SK-N-MC (cell line): ENCODE measurements around the gene OR8S1.
"Not testable (repeated sequence)": the region's sequence is repeated elsewhere in the genome, so short reads cannot be mapped to it uniquely, and the experiment has no call there.

Source experiments
- DNase-seq: peaks from one replicate; pipeline ENCODE4 v3.0.0-alpha.2; 2011; ENCODE audit warnings: low read depth, low spot score
- H3K27ac ChIP-seq: fragments of 200-600 bp; sonication (generic); 2 replicates; pipeline ENCODE4 v1.5.1; 2016; ENCODE audit warnings: mixed run types
- H3K36me3 ChIP-seq: fragments of 200-600 bp; sonication (generic); 2 replicates; pipeline ENCODE4 v1.6.1; 2017; ENCODE audit warnings: antibody characterized with exemption, low read length, mixed read lengths; ENCODE audit not compliant: insufficient read depth
- H3K4me3 ChIP-seq: fragments of 200-600 bp; sonication (generic); 2 replicates; pipeline ENCODE4 v1.5.1; 2016
- H3K9ac ChIP-seq: fragments of 200-600 bp; sonication (generic); 2 replicates; pipeline ENCODE4 v1.8.0; 2017; ENCODE audit warnings: mixed run types, mixed read lengths; ENCODE audit not compliant: insufficient read length
- H3K9me3 ChIP-seq: fragments of 200-600 bp; sonication (generic); 2 replicates; pipeline ENCODE4 v1.6.1; 2017; ENCODE audit warnings: low read depth, mild to moderate bottlenecking, antibody characterized with exemption, low read length, moderate library complexity, mixed read lengths
- EZH2 ChIP-seq: fragments of 200-600 bp; sonication (generic); IDR thresholded peaks from one replicate; pipeline ENCODE4 v1.6.1; 2017; ENCODE audit warnings: antibody characterized with exemption
- FOXP2 ChIP-seq: optimal IDR thresholded peaks from 2 replicates; pipeline ENCODE3; 2011; ENCODE audit warnings: mild to moderate bottlenecking, moderate library complexity; ENCODE audit not compliant: insufficient read depth; ENCODE audit errors: extremely low read length, control extremely low read depth
- POLR2AphosphoS5 ChIP-seq: IDR thresholded peaks from 2 replicates; pipeline ENCODE4 v1.6.1; 2012; ENCODE audit warnings: mild to moderate bottlenecking, low read depth, low read length, borderline replicate concordance

OR8S1 gene

DNA sequence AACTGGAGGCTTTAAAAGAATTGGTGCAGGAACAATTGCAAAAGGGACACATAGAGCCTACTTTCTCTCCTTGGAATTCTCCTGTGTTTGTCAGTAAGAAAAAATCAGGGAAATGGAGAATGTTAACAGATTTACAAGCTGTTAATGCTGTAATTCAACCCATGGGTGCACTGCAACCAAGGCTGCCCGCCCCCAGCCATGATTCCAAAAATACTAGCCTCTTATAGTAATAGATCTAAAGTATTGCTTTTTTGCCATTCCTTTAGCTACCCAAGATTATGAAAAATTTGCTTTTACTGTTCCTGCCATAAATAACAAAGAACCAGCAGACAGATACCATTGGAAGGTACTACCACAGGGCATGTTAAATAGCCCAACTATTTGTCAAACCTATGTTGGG, 15.3 kb upstream of the OR8S1 start:
- Histone ChIP-seq H3K27ac (no peak overlapping the region), H3K9me3 (no peaks in the 10 kb centered on the region; the same call in 1 of the 2 replicates), H3K36me3 (no peaks in the 10 kb centered on the region), H3K4me3 (0 out of 2 replicates have a peak overlapping the region, but pooled peaks have one; percentile 11), H3K9ac (no peak overlapping the region)
- DNase-seq = no peak
- no peak for TF ChIP-seq POLR2AphosphoS5
- no peak for TF ChIP-seq EZH2

- Histone ChIP-seq H3K9ac (no peak overlapping the region), H3K27ac (no peak overlapping the region), H3K9me3 (no peaks in the 10 kb centered on the region; the same call in 1 of the 2 replicates), H3K4me3 (no peak overlapping the region), H3K36me3 (no peaks in the 10 kb centered on the region)
- TF ChIP-seq EZH2 (no peak), FOXP2 (no peak), POLR2AphosphoS5 (no peak)
- DNase-seq = no peak
These were observed 12.6 kb upstream of the OR8S1 start for GRCh38 chr12:48512855-48513254.

- Histone ChIP-seq H3K9ac (no peak overlapping the region), H3K27ac (no peak overlapping the region), H3K36me3 (no peaks in the 10 kb centered on the region), H3K9me3 (no peaks in the 10 kb centered on the region; the same call in 1 of the 2 replicates), H3K4me3 (no peak overlapping the region)
- TF ChIP-seq EZH2 (no peak), POLR2AphosphoS5 (no peak), FOXP2 (no peak)
- DNase-seq = no peak
These were observed 10.7 kb upstream of the OR8S1 start for GRCh38 chr12:48514728-48515127.

DNA sequence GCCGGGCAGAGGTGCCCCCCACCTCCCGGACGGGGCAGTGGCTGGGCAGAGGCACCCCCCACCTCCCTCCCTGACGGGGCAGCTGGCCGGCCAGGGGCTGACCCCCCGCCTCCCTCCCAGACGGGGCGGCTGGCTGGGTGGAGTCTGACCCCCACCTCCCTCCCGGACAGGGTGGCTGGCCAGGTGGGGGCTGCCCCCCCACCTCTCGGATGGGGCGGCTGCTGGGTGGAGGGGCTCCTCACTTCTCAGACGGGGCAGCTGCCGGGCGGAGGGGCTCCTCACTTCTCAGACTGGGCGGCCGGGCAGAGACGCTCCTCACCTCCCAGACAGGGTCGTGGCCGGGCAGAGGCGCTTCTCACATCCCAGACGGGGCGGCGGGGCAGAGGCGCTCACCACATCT, 5.1 kb upstream of the OR8S1 start:
- H3K9ac ChIP-seq, H3K36me3 ChIP-seq, DNase-seq, H3K9me3 ChIP-seq, H3K27ac ChIP-seq, H3K4me3 ChIP-seq: not testable (repeated sequence)

- no peak for DNase-seq
- Histone ChIP-seq H3K9ac (no peak overlapping the region), H3K4me3 (no peak overlapping the region), H3K36me3 (no peaks in the 10 kb centered on the region), H3K27ac (no peak overlapping the region), H3K9me3 (no peaks in the 10 kb centered on the region)
- TF ChIP-seq EZH2 (no peak), FOXP2 (no peak), POLR2AphosphoS5 (no peak)
These were observed 2.6 kb downstream of the OR8S1 start for GRCh38 chr12:48527891-48528670.

DNA sequence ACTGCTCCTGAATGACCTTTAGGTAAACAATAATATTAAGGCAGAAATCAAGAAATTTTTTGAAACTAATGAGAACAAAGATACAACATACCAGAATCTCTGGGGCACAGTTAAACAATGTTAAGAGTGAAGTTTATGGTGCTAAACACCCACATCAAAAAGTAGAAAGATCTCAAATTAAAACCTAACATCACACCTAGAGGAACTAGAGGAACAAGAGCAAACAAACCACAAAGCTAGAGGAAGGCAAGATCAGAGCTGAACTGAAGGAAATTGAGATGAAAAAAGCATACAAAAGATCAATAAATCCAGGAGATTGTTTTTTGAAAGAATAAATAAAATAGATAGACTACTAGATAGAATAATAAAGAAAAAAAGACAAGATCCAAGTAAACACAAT, 7.2 kb downstream of the OR8S1 start:
- H3K9me3 ChIP-seq = 0 out of 2 replicates have a peak, but pooled peaks cover 3% of the 10 kb centered on the region
- TF ChIP-seq EZH2 (no peak), FOXP2 (no peak), POLR2AphosphoS5 (no peak)
- no peak overlapping the region for H3K27ac ChIP-seq
- no peak for DNase-seq
- H3K36me3 ChIP-seq = no peaks in the 10 kb centered on the region
- H3K9ac ChIP-seq = no peak overlapping the region
- no peak overlapping the region for H3K4me3 ChIP-seq

DNA sequence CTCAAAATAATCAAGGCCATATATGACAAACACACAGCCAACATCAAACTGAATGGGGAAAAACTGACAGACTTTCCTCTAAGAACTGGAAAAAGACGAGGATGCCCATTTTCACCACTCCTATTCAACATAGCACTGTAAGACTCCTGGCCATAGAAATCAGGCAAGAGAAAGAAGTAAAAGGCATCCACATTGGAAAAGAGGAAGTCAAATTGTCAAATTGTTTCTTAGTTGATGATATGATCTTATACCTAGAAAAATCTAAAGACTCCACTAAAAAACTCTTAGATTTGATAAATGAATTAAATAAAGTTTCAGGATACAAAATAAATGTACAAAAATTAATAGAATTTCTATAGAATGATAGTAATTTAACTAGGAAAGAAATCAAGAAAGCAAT, 11.2 kb downstream of the OR8S1 start:
- H3K4me3 ChIP-seq = no peak overlapping the region
- TF ChIP-seq EZH2 (no peak), FOXP2 (no peak), POLR2AphosphoS5 (no peak)
- H3K9me3 ChIP-seq = 0 out of 2 replicates have a peak, but pooled peaks cover 3% of the 10 kb centered on the region
- no peaks in the 10 kb centered on the region for H3K36me3 ChIP-seq
- H3K9ac ChIP-seq = no peak overlapping the region
- DNase-seq = no peak
- H3K27ac ChIP-seq = no peak overlapping the region

DNA sequence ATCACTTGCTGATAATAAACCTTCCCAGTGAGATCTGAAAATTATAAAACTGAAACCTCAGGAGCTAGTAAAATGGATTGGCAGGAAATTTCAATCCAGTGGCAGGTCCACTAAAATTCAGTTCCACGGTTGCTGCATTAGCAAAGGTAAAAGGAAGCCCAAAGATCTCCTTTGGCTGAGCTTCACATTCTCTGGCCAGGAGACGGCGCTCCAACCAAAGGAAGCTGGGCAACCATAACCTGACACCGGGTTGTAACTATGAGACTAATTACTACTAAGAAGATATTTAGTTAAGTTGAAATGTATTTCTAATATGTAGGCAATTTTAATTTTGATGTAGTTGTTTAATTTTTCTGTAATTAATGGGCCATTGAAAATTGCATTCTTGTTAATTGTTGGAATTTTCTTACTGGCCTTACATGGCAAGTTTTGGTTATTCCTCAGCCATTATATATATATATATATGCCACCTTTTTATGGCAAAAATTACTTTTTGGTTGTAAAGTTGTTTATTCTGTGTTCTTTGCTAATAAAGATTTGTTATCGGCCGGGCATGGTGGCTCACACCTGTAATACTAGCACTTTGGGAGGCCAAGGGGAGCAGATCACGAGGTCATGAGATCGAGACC, 17.0 kb downstream of the OR8S1 start:
- H3K9me3 ChIP-seq = no peaks in the 10 kb centered on the region
- TF ChIP-seq FOXP2 (no peak), POLR2AphosphoS5 (no peak), EZH2 (no peak)
- no peak overlapping the region for H3K4me3 ChIP-seq
- H3K27ac ChIP-seq = no peak overlapping the region
- no peak for DNase-seq
- H3K36me3 ChIP-seq = no peaks in the 10 kb centered on the region
- no peak overlapping the region for H3K9ac ChIP-seq

GRCh38 chr12:48545833-48546469, 20.5 kb downstream of the OR8S1 start:
- Histone ChIP-seq H3K4me3 (no peak overlapping the region), H3K27ac (no peak overlapping the region), H3K9me3 (no peaks in the 10 kb centered on the region), H3K36me3 (no peaks in the 10 kb centered on the region), H3K9ac (no peak overlapping the region)
- TF ChIP-seq POLR2AphosphoS5 (no peak), FOXP2 (no peak), EZH2 (no peak)
- DNase-seq = no peak

DNA sequence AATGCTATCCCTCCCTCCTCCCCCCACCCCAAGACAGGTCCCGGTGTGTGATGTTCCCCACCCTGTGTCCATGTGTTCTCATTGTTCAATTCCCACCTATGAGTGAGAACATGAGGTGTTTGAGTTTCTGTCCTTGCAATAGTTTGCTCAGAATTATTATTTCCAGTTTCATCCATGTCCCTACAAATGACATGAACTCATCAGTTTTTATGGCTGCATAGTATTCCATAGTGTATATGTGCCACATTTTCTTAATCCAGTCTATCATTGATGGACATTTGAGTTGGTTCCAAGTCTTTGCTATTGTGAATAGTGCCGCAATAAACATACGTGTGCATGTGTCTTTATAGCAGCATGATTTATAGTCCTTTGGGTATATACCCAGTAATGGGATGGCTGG, 21.6 kb downstream of the OR8S1 start:
- H3K27ac ChIP-seq, H3K9ac ChIP-seq, DNase-seq, H3K9me3 ChIP-seq, H3K36me3 ChIP-seq, H3K4me3 ChIP-seq: not testable (repeated sequence)

GRCh38 chr12:48551636-48552035, 26.2 kb downstream of the OR8S1 start:
- not testable (repeated sequence) for DNase-seq, H3K27ac ChIP-seq, H3K9ac ChIP-seq, H3K4me3 ChIP-seq, H3K9me3 ChIP-seq, H3K36me3 ChIP-seq

GRCh38 chr12:48553666-48554343, 28.4 kb downstream of the OR8S1 start:
- H3K4me3 ChIP-seq = peak overlapping the region; percentile 36; the same call in 1 of the 2 replicates
- not testable (repeated sequence) for H3K9me3 ChIP-seq, H3K36me3 ChIP-seq, DNase-seq, H3K27ac ChIP-seq, H3K9ac ChIP-seq
